GM12878 (cell line): Measurements from ENCODE around the gene DIP2C. TPM values are rescaled to one million over a fixed set of nuclear protein-coding genes. Genes with fewer than 3 reads are reported as not detected.

Experiments used
- FOXK2 ChIP-seq: fragments of 450-650 bp; IDR thresholded peaks from 2 replicates; pipeline ENCODE4 v1.6.1; 2017; ENCODE audit warnings: mild to moderate bottlenecking, moderate library complexity
- HSF1 ChIP-seq: fragments of 150-350 bp; IDR thresholded peaks from 2 replicates; pipeline ENCODE4 v1.6.1; 2014; ENCODE audit warnings: mild to moderate bottlenecking, low read depth, low read length
- KDM1A ChIP-seq: fragments of 200-600 bp; sonication (generic); IDR thresholded peaks from 2 replicates; pipeline ENCODE4 v1.6.1; 2016; ENCODE audit warnings: borderline replicate concordance
- LARP7 ChIP-seq: fragments of 450-650 bp; IDR thresholded peaks from 2 replicates; pipeline ENCODE4 v1.6.1; 2017; ENCODE audit warnings: mild to moderate bottlenecking
- NRF1 ChIP-seq: conservative IDR thresholded peaks from 2 replicates; pipeline ENCODE4 v1.6.1; 2011; ENCODE audit warnings: mild to moderate bottlenecking, low read depth, low read length, improper control_type of control experiment
- RAD51 ChIP-seq: fragments of 450-650 bp; IDR thresholded peaks from 2 replicates; pipeline ENCODE4 v1.6.1; 2016; ENCODE audit warnings: moderate library complexity, mild to moderate bottlenecking, inconsistent platforms
- RFX5 ChIP-seq: IDR thresholded peaks from 2 replicates; pipeline ENCODE4 v1.6.1; 2011; ENCODE audit warnings: low read depth, low read length, improper control_type of control experiment
- SPI1 ChIP-seq: IDR thresholded peaks from 2 replicates; pipeline ENCODE4 v1.6.1; 2011; ENCODE audit warnings: low read depth, mild to moderate bottlenecking, low read length, moderate library complexity, borderline replicate concordance; ENCODE audit not compliant: insufficient read depth
- TCF3 ChIP-seq: IDR thresholded peaks from 2 replicates; pipeline ENCODE4 v1.6.1; 2012; ENCODE audit warnings: low read depth, mild to moderate bottlenecking, low read length, borderline replicate concordance; ENCODE audit not compliant: insufficient read depth
- WRNIP1 ChIP-seq: IDR thresholded peaks from 2 replicates; pipeline ENCODE4 v1.6.1; 2011; ENCODE audit warnings: low read depth, low read length, improper control_type of control experiment, borderline replicate concordance
- ZBED1 ChIP-seq: IDR thresholded peaks from 2 replicates; pipeline ENCODE4 v1.6.1; 2016; ENCODE audit warnings: borderline replicate concordance
- ZBTB4 ChIP-seq: fragments of 450-650 bp; formaldehyde crosslinking; IDR thresholded peaks from 2 replicates; pipeline ENCODE4 v1.4.0; 2022; ENCODE audit warnings: mild to moderate bottlenecking, moderate library complexity
- polyA plus RNA-seq, 11 experiments: library from polyadenylated mRNA; depleted of rRNA in 4 of 11; unstranded in 6 of 11; stranded (reverse) in 5 of 11; fragments of >200 nt; fragmentation: Nextera tagmentation in 4 of 11; fragmentation: Illumina TruSeq in 1 of 11; extraction: Ambion mirVana in 4 of 11; extraction: Trizol in 1 of 11; gene quantifications; 1 replicate in 1 of 11; 2 replicates in 10 of 11; pipeline versions ENCODE4 v1.2.1 to v1.2.3, GENCODE V29; 2011 to 2016; ENCODE audit warnings: inconsistent platforms in 2 of 11, missing spikeins in 2 of 11, low read depth in 1 of 11
- total RNA-seq, 4 experiments: library from RNA; depleted of rRNA in 3 of 4; stranded (reverse); fragments of >200 nt in 3 of 4; fragmentation: Illumina TruSeq in 1 of 4; extraction: Trizol in 1 of 4; gene quantifications; 2 replicates each; pipeline versions ENCODE4 v1.2.1 to v1.2.3, GENCODE V29; 2013 to 2021
- TF ChIP-seq, protein P1 (sequence below): fragments of 450-650 bp; IDR thresholded peaks from 2 replicates; pipeline ENCODE4 v1.6.1; 2016; ENCODE audit warnings: mild to moderate bottlenecking
- TF ChIP-seq, protein P2 (sequence below): IDR thresholded peaks from 2 replicates; pipeline ENCODE4 v1.6.1; 2012; ENCODE audit warnings: mild to moderate bottlenecking, low read depth, low read length
- TF ChIP-seq, protein P3 (sequence below): IDR thresholded peaks from 2 replicates; pipeline ENCODE4 v1.6.1; 2012; ENCODE audit warnings: low read depth, low read length, improper control_type of control experiment
- TF ChIP-seq, protein P4 (sequence below): fragments of 450-650 bp; IDR thresholded peaks from 2 replicates; pipeline ENCODE4 v1.6.1; 2017; ENCODE audit warnings: low read depth, mild to moderate bottlenecking, moderate library complexity

The DIP2C gene
- total and polyA plus RNA-seq, 10 of the 15 experiments (the other 5 are each of a cell fraction or from before 2014, with no cell fraction given) = 0.01 to 0.10 (median 0.06) TPM

GRCh38 chr10:675532-675931, 13.9 kb downstream of the DIP2C start (continued):
- no peak for TF ChIP-seq ZBTB4 (CRISPR knock-in tag)
- TF ChIP-seq, protein P1, sequence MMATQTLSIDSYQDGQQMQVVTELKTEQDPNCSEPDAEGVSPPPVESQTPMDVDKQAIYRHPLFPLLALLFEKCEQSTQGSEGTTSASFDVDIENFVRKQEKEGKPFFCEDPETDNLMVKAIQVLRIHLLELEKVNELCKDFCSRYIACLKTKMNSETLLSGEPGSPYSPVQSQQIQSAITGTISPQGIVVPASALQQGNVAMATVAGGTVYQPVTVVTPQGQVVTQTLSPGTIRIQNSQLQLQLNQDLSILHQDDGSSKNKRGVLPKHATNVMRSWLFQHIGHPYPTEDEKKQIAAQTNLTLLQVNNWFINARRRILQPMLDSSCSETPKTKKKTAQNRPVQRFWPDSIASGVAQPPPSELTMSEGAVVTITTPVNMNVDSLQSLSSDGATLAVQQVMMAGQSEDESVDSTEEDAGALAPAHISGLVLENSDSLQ = no peak
- TF ChIP-seq FOXK2 = no peak
- no peak for TF ChIP-seq RAD51
- TF ChIP-seq, protein P2, sequence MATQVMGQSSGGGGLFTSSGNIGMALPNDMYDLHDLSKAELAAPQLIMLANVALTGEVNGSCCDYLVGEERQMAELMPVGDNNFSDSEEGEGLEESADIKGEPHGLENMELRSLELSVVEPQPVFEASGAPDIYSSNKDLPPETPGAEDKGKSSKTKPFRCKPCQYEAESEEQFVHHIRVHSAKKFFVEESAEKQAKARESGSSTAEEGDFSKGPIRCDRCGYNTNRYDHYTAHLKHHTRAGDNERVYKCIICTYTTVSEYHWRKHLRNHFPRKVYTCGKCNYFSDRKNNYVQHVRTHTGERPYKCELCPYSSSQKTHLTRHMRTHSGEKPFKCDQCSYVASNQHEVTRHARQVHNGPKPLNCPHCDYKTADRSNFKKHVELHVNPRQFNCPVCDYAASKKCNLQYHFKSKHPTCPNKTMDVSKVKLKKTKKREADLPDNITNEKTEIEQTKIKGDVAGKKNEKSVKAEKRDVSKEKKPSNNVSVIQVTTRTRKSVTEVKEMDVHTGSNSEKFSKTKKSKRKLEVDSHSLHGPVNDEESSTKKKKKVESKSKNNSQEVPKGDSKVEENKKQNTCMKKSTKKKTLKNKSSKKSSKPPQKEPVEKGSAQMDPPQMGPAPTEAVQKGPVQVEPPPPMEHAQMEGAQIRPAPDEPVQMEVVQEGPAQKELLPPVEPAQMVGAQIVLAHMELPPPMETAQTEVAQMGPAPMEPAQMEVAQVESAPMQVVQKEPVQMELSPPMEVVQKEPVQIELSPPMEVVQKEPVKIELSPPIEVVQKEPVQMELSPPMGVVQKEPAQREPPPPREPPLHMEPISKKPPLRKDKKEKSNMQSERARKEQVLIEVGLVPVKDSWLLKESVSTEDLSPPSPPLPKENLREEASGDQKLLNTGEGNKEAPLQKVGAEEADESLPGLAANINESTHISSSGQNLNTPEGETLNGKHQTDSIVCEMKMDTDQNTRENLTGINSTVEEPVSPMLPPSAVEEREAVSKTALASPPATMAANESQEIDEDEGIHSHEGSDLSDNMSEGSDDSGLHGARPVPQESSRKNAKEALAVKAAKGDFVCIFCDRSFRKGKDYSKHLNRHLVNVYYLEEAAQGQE = no peak
- TF ChIP-seq NRF1 = no peak
- TF ChIP-seq ZBED1 = no peak
- TF ChIP-seq WRNIP1 = no peak
- no peak for TF ChIP-seq TCF3
- TF ChIP-seq, protein P3, sequence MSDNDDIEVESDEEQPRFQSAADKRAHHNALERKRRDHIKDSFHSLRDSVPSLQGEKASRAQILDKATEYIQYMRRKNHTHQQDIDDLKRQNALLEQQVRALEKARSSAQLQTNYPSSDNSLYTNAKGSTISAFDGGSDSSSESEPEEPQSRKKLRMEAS = no peak
- no peak for TF ChIP-seq HSF1
- TF ChIP-seq RFX5 = no peak
- TF ChIP-seq SPI1 = no peak
- TF ChIP-seq, protein P4, sequence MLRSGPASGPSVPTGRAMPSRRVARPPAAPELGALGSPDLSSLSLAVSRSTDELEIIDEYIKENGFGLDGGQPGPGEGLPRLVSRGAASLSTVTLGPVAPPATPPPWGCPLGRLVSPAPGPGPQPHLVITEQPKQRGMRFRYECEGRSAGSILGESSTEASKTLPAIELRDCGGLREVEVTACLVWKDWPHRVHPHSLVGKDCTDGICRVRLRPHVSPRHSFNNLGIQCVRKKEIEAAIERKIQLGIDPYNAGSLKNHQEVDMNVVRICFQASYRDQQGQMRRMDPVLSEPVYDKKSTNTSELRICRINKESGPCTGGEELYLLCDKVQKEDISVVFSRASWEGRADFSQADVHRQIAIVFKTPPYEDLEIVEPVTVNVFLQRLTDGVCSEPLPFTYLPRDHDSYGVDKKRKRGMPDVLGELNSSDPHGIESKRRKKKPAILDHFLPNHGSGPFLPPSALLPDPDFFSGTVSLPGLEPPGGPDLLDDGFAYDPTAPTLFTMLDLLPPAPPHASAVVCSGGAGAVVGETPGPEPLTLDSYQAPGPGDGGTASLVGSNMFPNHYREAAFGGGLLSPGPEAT = no peak
- TF ChIP-seq LARP7 = no peak
- TF ChIP-seq KDM1A = no peak
